HG03521 (cell line): ENCODE measurements around the gene ADGRG1.
"Not testable (repeated sequence)": the region's sequence is repeated elsewhere in the genome, so short reads cannot be mapped to it uniquely, and the experiment has no call there.

Source experiments
- ATAC-seq: cut with Tn5 transposase; IDR thresholded peaks from one replicate; pipeline ENCODE4 v1.9.1; 2021; ENCODE audit warnings: mild to moderate bottlenecking, moderate library complexity; ENCODE audit not compliant: unreplicated experiment

The ADGRG1 gene

GRCh38 chr16:57696240-57696639 lies 67.8 kb downstream of the ADGRG1 start:
- ATAC-seq, result no peak

DNA sequence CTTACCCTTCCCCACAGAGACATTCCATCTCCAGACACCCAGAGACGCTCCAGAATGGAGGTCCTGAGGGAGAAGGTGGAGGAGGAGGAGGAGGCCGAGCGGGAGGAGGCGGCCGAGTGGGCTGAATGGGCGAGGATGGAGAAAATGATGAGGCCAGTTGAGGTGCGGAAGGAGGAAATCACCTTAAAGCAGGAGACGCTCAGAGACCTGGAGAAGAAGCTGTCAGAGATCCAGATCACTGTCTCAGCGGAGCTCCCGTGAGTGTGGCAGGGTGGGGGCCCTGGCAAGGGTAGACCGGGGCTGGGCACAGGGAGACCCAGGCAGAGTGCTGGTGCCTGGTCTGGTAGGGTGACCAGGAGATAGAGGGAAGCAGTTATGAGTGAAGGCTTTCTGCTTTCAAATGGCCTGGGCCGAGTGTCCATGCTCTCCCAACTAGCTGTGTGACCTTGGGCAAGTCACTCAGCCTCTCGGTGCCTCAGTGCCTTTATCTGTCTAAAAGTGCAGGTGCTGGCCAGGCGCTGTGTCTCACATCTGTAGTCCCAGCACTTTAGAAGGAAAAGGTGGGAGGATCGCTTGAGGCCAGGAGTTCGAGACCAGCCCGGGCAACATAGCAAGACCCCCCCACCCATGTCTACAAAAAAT lies 69.6 kb downstream of the ADGRG1 start:
- ATAC-seq, result no peak

DNA sequence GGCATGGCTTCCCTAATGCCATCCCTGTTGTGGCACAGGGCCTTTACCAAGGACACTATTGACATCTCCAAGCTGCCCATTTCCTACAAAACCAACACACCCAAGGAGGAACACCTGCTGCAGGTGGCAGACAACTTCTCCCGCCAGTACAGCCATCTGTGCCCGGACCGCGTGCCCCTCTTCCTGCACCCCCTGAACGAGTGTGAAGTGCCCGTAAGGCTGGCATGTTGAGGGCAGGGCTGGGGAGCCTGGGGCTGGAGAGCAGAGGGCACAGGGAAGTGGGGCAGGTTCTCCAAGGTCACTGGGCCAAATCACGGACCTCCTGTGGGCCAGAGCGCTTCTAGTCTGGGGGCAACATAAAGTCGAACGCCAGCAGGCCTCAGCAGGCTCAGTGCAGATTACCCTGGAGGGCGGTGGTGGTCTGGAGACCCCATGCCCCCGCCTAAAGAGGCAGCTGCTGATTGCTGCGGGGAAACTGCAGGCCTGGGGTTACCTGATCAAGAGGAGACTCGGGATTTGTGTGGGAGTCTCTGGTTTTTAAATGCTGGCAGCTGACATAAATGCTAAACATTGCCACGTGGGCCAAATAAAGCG lies 70.5 kb downstream of the ADGRG1 start:
- no peak for ATAC-seq

GRCh38 chr16:57699481-57699880 lies 71.1 kb downstream of the ADGRG1 start:
- ATAC-seq, result no peak

- no peak for ATAC-seq
Observed at GRCh38 chr16:57699899-57700298, 71.5 kb downstream of the ADGRG1 start.

- ATAC-seq, result no peak
Observed at GRCh38 chr16:57700781-57701551, 72.5 kb downstream of the ADGRG1 start.

DNA sequence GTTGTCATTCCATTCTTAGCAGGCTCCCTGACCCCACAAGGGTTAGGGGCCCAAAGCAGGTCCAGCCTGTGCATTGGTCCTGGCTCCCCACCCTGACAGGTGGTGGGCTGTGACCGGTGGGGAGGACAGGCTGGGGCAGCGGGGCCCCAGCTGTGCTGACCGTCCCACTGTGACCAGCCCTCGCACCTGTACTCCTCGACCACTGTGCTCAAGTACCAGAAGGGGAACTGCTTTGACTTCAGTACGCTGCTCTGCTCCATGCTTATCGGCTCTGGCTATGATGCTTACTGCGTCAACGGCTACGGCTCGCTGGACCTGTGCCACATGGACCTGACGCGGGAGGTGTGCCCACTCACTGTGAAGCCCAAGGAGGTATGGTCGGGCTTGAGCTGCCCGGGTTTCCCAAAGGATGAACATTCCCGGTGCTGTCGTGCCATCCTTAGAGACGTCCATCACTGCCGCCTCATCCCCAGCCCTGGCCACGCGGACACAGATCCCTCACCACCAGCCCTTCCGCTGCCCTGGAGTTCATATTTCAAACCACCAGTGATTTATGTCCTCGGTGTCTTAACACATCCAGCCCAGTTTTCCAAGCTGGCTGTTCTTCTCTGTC lies 73.4 kb downstream of the ADGRG1 start:
- no peak for ATAC-seq

- ATAC-seq, result no peak
Observed at GRCh38 chr16:57703416-57704010, 75.1 kb downstream of the ADGRG1 start.

GRCh38 chr16:57704011-57704904 lies 75.8 kb downstream of the ADGRG1 start:
- no peak for ATAC-seq

DNA sequence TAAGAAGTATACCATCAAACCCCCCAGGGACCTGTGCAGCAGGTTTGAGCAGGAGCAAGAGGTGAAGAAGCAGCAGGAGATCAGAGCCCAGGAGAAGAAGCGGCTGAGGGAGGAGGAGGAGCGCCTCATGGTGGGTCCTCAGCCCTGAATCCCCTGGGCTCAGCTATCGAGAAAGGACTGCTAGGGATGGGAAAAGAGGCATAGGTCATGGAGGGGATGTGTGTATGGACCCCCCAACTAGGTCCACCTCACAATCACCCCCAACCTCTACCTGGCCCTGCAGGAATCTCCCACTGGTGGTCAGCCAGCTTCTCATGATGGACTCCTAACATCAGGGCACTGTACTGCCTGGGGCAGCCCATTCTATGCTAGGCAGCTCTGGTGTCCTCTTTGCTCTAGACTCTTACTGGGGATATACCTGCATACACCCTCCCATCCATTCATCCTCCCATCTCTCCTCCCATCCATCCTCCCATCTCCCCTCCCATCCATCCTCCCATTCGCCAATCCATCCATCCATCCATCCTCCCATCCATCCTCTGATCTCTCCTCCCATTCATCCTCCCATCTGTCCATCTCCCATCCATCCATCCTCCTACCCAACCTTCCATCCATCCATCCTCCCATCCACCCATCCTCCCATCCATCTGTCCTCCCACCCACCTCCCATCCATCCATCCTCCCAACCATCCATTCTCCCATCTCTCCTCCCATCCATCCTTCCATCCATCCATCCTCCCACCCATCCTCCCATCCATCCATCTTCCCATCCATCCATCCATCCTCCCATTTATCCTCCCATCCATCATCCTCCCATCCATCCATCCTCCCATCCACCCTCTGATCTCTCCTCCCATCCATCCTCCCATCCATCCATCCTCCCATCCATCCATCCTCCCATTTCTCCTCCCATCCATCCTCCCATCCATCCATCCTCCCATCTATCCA lies 76.7 kb downstream of the ADGRG1 start:
- ATAC-seq, result no peak

GRCh38 chr16:57706717-57707116 lies 78.3 kb downstream of the ADGRG1 start:
- no peak for ATAC-seq

- no peak for ATAC-seq
Observed at GRCh38 chr16:57707331-57707730, 78.9 kb downstream of the ADGRG1 start.

GRCh38 chr16:57708168-57708567 lies 79.7 kb downstream of the ADGRG1 start:
- ATAC-seq, result no peak

- no peak for ATAC-seq
Observed at GRCh38 chr16:57709663-57710062, 81.2 kb downstream of the ADGRG1 start.

DNA sequence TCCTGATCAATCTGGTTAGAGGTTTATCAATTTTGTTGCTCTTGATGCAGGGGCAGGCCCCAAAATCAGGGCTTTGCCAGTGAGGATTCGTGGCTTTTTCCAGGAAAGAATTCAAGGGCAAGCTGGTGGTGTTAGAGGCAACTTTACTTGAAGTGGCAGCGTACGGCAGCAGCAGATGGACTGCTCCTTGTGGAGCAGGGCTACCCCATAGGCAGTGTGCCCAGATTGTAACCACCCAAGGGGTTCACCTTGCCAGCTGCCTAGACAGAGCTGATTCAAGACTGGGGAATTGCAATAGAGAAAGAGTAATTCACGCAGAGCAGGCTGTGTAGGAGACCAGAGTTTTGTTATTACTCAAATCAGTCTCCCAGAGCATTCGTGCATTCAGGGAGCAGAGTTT lies 82.9 kb downstream of the ADGRG1 start:
- no peak for ATAC-seq

- no peak for ATAC-seq
Observed at GRCh38 chr16:57711993-57712392, 83.6 kb downstream of the ADGRG1 start.

GRCh38 chr16:57712569-57712968 lies 84.1 kb downstream of the ADGRG1 start:
- not testable (repeated sequence) for ATAC-seq

- no peak for ATAC-seq
Observed at GRCh38 chr16:57713596-57713995, 85.2 kb downstream of the ADGRG1 start.

GRCh38 chr16:57714047-57714446 lies 85.6 kb downstream of the ADGRG1 start:
- ATAC-seq, result no peak
